RWPE1 (cell line): Measurements from ENCODE around the gene DTNB.
A peak's percentile ranks its signal among the peaks of the same experiment; 100 is the strongest.

Experiments used
- CTCF ChIA-PET: fragments of 350-600 bp; sonication (Branson Sonifier 250); formaldehyde crosslinking; extraction: SDS; loops from one replicate; lab custom pipeline; 2021; lab: Yijun Ruan, JAX
- POLR2A ChIA-PET: fragments of 400-600 bp; formaldehyde crosslinking; extraction: SDS; loops from one replicate; lab custom pipeline; 2020; ENCODE audit warnings: antibody characterized with exemption; ENCODE audit not compliant: low non-redundant PET; lab: Yijun Ruan, JAX
- DNase-seq: peaks from one replicate; pipeline ENCODE4 v3.0.0; 2012; ENCODE audit warnings: low spot score
- H3K27ac ChIP-seq: fragments of 450-650 bp; 2 replicates; pipeline ENCODE4 v1.5.1; 2017
- CTCF ChIP-seq: fragments of 450-650 bp; conservative IDR thresholded peaks from 2 replicates; pipeline ENCODE4 v1.5.1; 2017; ENCODE audit warnings: low read depth, mild to moderate bottlenecking

DTNB gene

GRCh38 chr2:25367296-25367695, 306.1 kb downstream of the DTNB start:
- no peak overlapping the region for H3K27ac ChIP-seq
- POLR2A ChIA-PET = no interaction called here
- CTCF ChIA-PET = interaction anchor here (0.8 to 1.3 kb wide), 2 partner anchors 9 to 60 kb away, joined by 3 read pairs; no protein-coding TSS in a partner anchor
- no peak for DNase-seq
- no peak for TF ChIP-seq CTCF

- CTCF ChIA-PET = interaction anchor here (0.8 to 1.3 kb wide), 2 partner anchors 9 to 60 kb away, joined by 3 read pairs; no protein-coding TSS in a partner anchor
- H3K27ac ChIP-seq = no peak overlapping the region
- DNase-seq = no peak
- POLR2A ChIA-PET = no interaction called here
- TF ChIP-seq CTCF = no peak
Observed at GRCh38 chr2:25366629-25367028, 306.7 kb downstream of the DTNB start.

- POLR2A ChIA-PET = interaction anchor here (0.5 kb wide), 1 partner anchor 1305 kb away, joined by 4 read pairs; no protein-coding TSS in a partner anchor
- CTCF ChIA-PET = interaction anchor here (1.2 kb wide), 1 partner anchor 23 kb away, joined by 4 read pairs; no protein-coding TSS in a partner anchor
- no peak for TF ChIP-seq CTCF
- DNase-seq = no peak
- peak overlapping the region; percentile 26; the same call in 1 of the 2 replicates for H3K27ac ChIP-seq
Observed at GRCh38 chr2:25365241-25365640, 308.1 kb downstream of the DTNB start.

- CTCF ChIA-PET = interaction anchor here (2.2 kb wide), 1 partner anchor 13 kb away, joined by 11 read pairs; no protein-coding TSS in a partner anchor
- no peak for DNase-seq
- POLR2A ChIA-PET = no interaction called here
- H3K27ac ChIP-seq = no peak overlapping the region
- no peak for TF ChIP-seq CTCF
Observed at GRCh38 chr2:25363733-25364132, 309.6 kb downstream of the DTNB start.

- no peak for DNase-seq
- ChIA-PET CTCF (interaction anchor here (0.5 to 2.2 kb wide), 18 partner anchors 8 to 1149 kb away, joined by 3 to 11 read pairs (median 3); no protein-coding TSS in a partner anchor), POLR2A (no interaction called here)
- TF ChIP-seq CTCF = no peak
- H3K27ac ChIP-seq = peak overlapping the region; percentile 58
Observed at GRCh38 chr2:25362434-25363145, 310.8 kb downstream of the DTNB start.

- ChIA-PET CTCF (interaction anchor here (0.5 to 2.2 kb wide), 17 partner anchors 8 to 1148 kb away, joined by 3 to 11 read pairs (median 3); no protein-coding TSS in a partner anchor), POLR2A (no interaction called here)
- peak; percentile 97 for TF ChIP-seq CTCF
- peak overlapping the region; percentile 58 for H3K27ac ChIP-seq
- peak; percentile 95 for DNase-seq
Observed at GRCh38 chr2:25362049-25362433, 311.3 kb downstream of the DTNB start.
